K562 (cell line): ENCODE measurements around the gene HECA. TPM values are rescaled to one million over a fixed set of nuclear protein-coding genes. Genes with fewer than 3 reads are reported as not detected.

Experiments used
- ATAC-seq: fragments of 200-7000 bp; cut with Tn5 transposase; 3 replicates; pipeline ENCODE4 v1.9.1; 2020; ENCODE audit warnings: moderate library complexity
- BruUV-seq: library from RNA; stranded (reverse); fragments of 400-500 nt; replicated peaks from 2 replicates; lab custom pipeline; 2021; lab: Mats Ljungman, UMichigan
- CTCF ChIA-PET: fragments of 300-600 bp; formaldehyde crosslinking; extraction: SDS; loops from one replicate; lab custom pipeline; 2021; ENCODE audit warnings: low intra/inter-chr PET ratio; lab: Yijun Ruan, JAX
- POLR2A ChIA-PET: fragments of 300-600, 350-650 bp; sonication (Branson Sonifier 250); formaldehyde crosslinking; extraction: SDS; loops from one replicate; lab custom pipeline; 2021; ENCODE audit warnings: antibody characterized with exemption, inconsistent platforms; lab: Yijun Ruan, JAX
- DNase-seq, 4 experiments: peaks; one replicate each; pipeline versions ENCODE4 v3.0.0 to v3.0.0-alpha.2; 2011 to 2018; ENCODE audit warnings: low spot score in 3 of 4, mixed read lengths in 3 of 4; ENCODE audit errors: extremely low read depth in 1 of 4
- FAIRE-seq: peaks from 2 replicates; lab custom pipeline; 2011; peaks lifted over from hg19 to GRCh38; lab: Jason Lieb, UNC
- H2AFZ ChIP-seq: 2 replicates; pipeline ENCODE4 v1.6.0; 2011; ENCODE audit warnings: low read depth, low read length, control low read depth, inconsistent platforms
- H3K27ac ChIP-seq: fragments of 200-600 bp; 3 replicates; pipeline ENCODE4 v1.8.0; 2011; ENCODE audit warnings: low read depth, mild to moderate bottlenecking, control low read depth, inconsistent platforms, low read length, moderate library complexity, mixed read lengths; ENCODE audit errors: extremely low read depth
- H3K27me3 ChIP-seq, 2 experiments: fragments of 300-600 bp in 1 of 2; 2 replicates in 1 of 2; 3 replicates in 1 of 2; pipeline versions ENCODE4 v1.6.0 to v1.8.0; 2011; ENCODE audit warnings: inconsistent platforms in 2 of 2, low read length in 2 of 2, mild to moderate bottlenecking in 1 of 2, mixed read lengths in 1 of 2, moderate library complexity in 1 of 2; ENCODE audit not compliant: control insufficient read depth in 2 of 2, insufficient read depth in 2 of 2
- H3K36me3 ChIP-seq: fragments of 300-600 bp; 3 replicates; pipeline ENCODE4 v1.8.0; 2011; ENCODE audit warnings: mild to moderate bottlenecking, low read length, inconsistent platforms; ENCODE audit not compliant: control insufficient read depth, insufficient read depth
- H3K4me1 ChIP-seq, 2 experiments: fragments of 200-600 bp in 1 of 2; replicated peaks in 1 of 2; 2 replicates in 1 of 2; 3 replicates in 1 of 2; pipeline versions ENCODE4 v1.5.1 to v1.8.0; 2011; ENCODE audit warnings: inconsistent platforms in 2 of 2, low read length in 2 of 2, mild to moderate bottlenecking in 1 of 2, mixed read lengths in 1 of 2, moderate library complexity in 1 of 2; ENCODE audit not compliant: control insufficient read depth in 2 of 2, insufficient read depth in 2 of 2
- H3K4me2 ChIP-seq: 2 replicates; pipeline ENCODE4 v1.6.1; 2011; ENCODE audit warnings: low read length, control low read depth, inconsistent platforms, mixed read lengths; ENCODE audit not compliant: insufficient read depth
- H3K4me3 ChIP-seq: fragments of 200-600 bp; sonication (generic), shearing (Covaris generic); 2 replicates; pipeline ENCODE4 v1.5.1; 2016; ENCODE audit warnings: control low read depth, inconsistent platforms
- H3K79me2 ChIP-seq: fragments of 200-600 bp; 3 replicates; pipeline ENCODE4 v1.8.0; 2011; ENCODE audit warnings: low read length, inconsistent platforms; ENCODE audit not compliant: control insufficient read depth, insufficient read depth
- H3K9ac ChIP-seq, 2 experiments: 2 replicates each; pipeline versions ENCODE4 v1.6.0 to v1.6.1; 2011; ENCODE audit warnings: low read depth in 2 of 2, low read length in 2 of 2, control low read depth in 1 of 2, inconsistent platforms in 1 of 2, mild to moderate bottlenecking in 1 of 2, mixed read lengths in 1 of 2; ENCODE audit not compliant: insufficient read depth in 1 of 2
- H3K9me1 ChIP-seq: one replicate; pipeline ENCODE4 v1.6.0; 2011; ENCODE audit warnings: inconsistent platforms, mild to moderate bottlenecking, low read length, moderate library complexity; ENCODE audit not compliant: control insufficient read depth, insufficient read depth
- H3K9me3 ChIP-seq: replicated peaks from 2 replicates; pipeline ENCODE4 v1.5.1; 2011; ENCODE audit warnings: low read depth, low read length, inconsistent platforms; ENCODE audit not compliant: control insufficient read depth, insufficient read depth
- H4K20me1 ChIP-seq: replicated peaks from 2 replicates; pipeline ENCODE4 v1.6.1; 2011; ENCODE audit warnings: low read length, inconsistent platforms, mixed read lengths; ENCODE audit not compliant: control insufficient read depth, insufficient read depth
- CEBPB ChIP-seq: fragments of 450-650 bp; IDR thresholded peaks from 2 replicates; pipeline ENCODE4 v1.6.1; 2016; ENCODE audit warnings: missing genetic modification characterization, missing compliant biosample characterization
- ELF4 ChIP-seq: fragments of 450-650 bp; formaldehyde crosslinking; IDR thresholded peaks from 2 replicates; pipeline ENCODE4 v1.4.0; 2022; ENCODE audit warnings: missing genetic modification characterization
- ESRRB ChIP-seq: fragments of 250-450 bp; sonication (Bioruptor Pico); IDR thresholded peaks from 2 replicates; pipeline ENCODE4 v1.5.0; 2020; ENCODE audit warnings: mild to moderate bottlenecking, moderate library complexity, borderline replicate concordance
- ETV1 ChIP-seq: fragments of 450-650 bp; conservative IDR thresholded peaks from 2 replicates; pipeline ENCODE4 v1.6.1; 2016; ENCODE audit warnings: missing genetic modification characterization, control low read depth, low read depth, missing compliant biosample characterization
- HDGF ChIP-seq: fragments of 450-650 bp; IDR thresholded peaks from 2 replicates; pipeline ENCODE4 v1.6.1; 2016
- ID3 ChIP-seq, 2 experiments: fragments of 250-450 bp in 1 of 2; fragments of 450-650 bp in 1 of 2; sonication (Bioruptor Pico) in 1 of 2; IDR thresholded peaks; 2 replicates each; pipeline versions ENCODE4 v1.6.1 to v1.8.0; 2016 to 2021; ENCODE audit warnings: mild to moderate bottlenecking in 2 of 2, moderate library complexity in 2 of 2, missing compliant biosample characterization in 1 of 2, missing genetic modification characterization in 1 of 2
- POLR2AphosphoS5 ChIP-seq: IDR thresholded peaks from 2 replicates; pipeline ENCODE4 v1.6.1; 2011; ENCODE audit warnings: mild to moderate bottlenecking, low read depth, low read length, moderate library complexity; ENCODE audit not compliant: control insufficient read depth, insufficient read depth
- SRSF3 ChIP-seq: fragments of 200-400 bp; formaldehyde crosslinking; IDR thresholded peaks from 2 replicates; pipeline ENCODE4 v1.6.1; 2016; ENCODE audit warnings: mild to moderate bottlenecking, low read length, moderate library complexity; ENCODE audit not compliant: insufficient read depth
- ZNF584 ChIP-seq: fragments of 200-800 bp; sonication (Bioruptor generic); IDR thresholded peaks from 2 replicates; pipeline ENCODE4 v1.6.1; 2016; ENCODE audit warnings: low read depth, mild to moderate bottlenecking, missing genetic modification characterization, missing compliant biosample characterization
- ZNF586 ChIP-seq: fragments of 450-650 bp; formaldehyde crosslinking; conservative IDR thresholded peaks from 2 replicates; pipeline ENCODE4 v1.4.0; 2020; ENCODE audit warnings: mild to moderate bottlenecking, moderate library complexity
- WGBS: fragments of 100-300 bp; shearing (Covaris generic); methylation state at CpG from one replicate; pipeline ENCODE4 v1.1.6; 2016; ENCODE audit warnings: low coverage, mixed read lengths; ENCODE audit not compliant: insufficient coverage; ENCODE audit errors: missing lambda C conversion rate; 5-methylcytosine and 5-hydroxymethylcytosine counted together
- in situ Hi-C: fragments of 300-500 bp; cut with MboI; formaldehyde crosslinking; loops from 4 replicates; pipeline ENCODE4 v1.15.0; 2018; ENCODE audit warnings: inconsistent platforms, mixed read lengths
- intact Hi-C: fragments of 100-400 bp; cut with micrococcal nuclease; formaldehyde crosslinking; loops from 2 replicates; pipeline ENCODE4 v1.14.2; 2022
- polyA plus RNA-seq, 8 experiments: library from polyadenylated mRNA; depleted of rRNA in 4 of 8; stranded (reverse) in 5 of 8; unstranded in 3 of 8; fragments of >200 nt; fragmentation: Nextera tagmentation in 2 of 8; fragmentation: Illumina TruSeq in 1 of 8; extraction: Ambion mirVana in 2 of 8; extraction: Trizol in 1 of 8; gene quantifications; 2 replicates each; pipeline versions ENCODE4 v1.2.1 to v1.2.3, GENCODE V29; 2011 to 2014; ENCODE audit warnings: inconsistent platforms in 1 of 8, missing spikeins in 1 of 8
- total RNA-seq, 7 experiments: library from RNA; depleted of rRNA in 6 of 7; stranded (reverse); fragments of >200 nt in 6 of 7; fragmentation: Illumina TruSeq in 2 of 7; extraction: Trizol in 2 of 7; gene quantifications; 2 replicates each; pipeline versions ENCODE4 v1.2.1 to v1.2.3, GENCODE V29; 2011 to 2021; ENCODE audit warnings: low replicate concordance in 1 of 7
- TF ChIP-seq, protein P1 (sequence below): sonication (generic); formaldehyde crosslinking; IDR thresholded peaks from 2 replicates; pipeline ENCODE4 v1.9.0; 2022; ENCODE audit warnings: mild to moderate bottlenecking, missing genetic modification reagents
- TF ChIP-seq, protein P2 (sequence below): IDR thresholded peaks from 2 replicates; pipeline ENCODE4 v1.6.1; 2012; ENCODE audit warnings: low read depth, low read length, improper control_type of control experiment, borderline replicate concordance

The HECA gene
- total and polyA plus RNA-seq, 9 of the 15 experiments (the other 6 are each of a cell fraction or from before 2014, with no cell fraction given): 0.31 to 2.3 (median 1.1) TPM

GRCh38 chr6:139181236-139181635 lies 46.4 kb downstream of the HECA start:
- Histone ChIP-seq H4K20me1 (no peaks in the 10 kb centered on the region), H3K9me3 (no peaks in the 10 kb centered on the region), H3K4me2 (no peak overlapping the region), H3K36me3 (no peaks in the 10 kb centered on the region), H3K27ac (no peak overlapping the region), H3K9ac (no peak overlapping the region), H2AFZ (no peak overlapping the region), H3K9me1 (no peaks in the 10 kb centered on the region), H3K27me3 (peaks cover 0 to 7% of the 10 kb centered on the region in 2 experiments; a peak in 3 of 5 replicates), H3K79me2 (no peaks in the 10 kb centered on the region), H3K4me1 (no peaks in the 10 kb centered on the region), H3K4me3 (no peak overlapping the region)
- 0% methylated on average over 6 of the region's 6 CpGs for WGBS
- FAIRE-seq: no peak
- no TSS peak for BruUV-seq
- POLR2A ChIA-PET: no interaction called here
- in situ Hi-C loops (no loop called here), intact Hi-C loops (no loop called here)
- ATAC-seq: no peak
- DNase-seq: no peak
- CTCF ChIA-PET: no interaction called here
- no peak for TF ChIP-seq ELF4 (CRISPR knock-in tag)
- TF ChIP-seq, protein P1, sequence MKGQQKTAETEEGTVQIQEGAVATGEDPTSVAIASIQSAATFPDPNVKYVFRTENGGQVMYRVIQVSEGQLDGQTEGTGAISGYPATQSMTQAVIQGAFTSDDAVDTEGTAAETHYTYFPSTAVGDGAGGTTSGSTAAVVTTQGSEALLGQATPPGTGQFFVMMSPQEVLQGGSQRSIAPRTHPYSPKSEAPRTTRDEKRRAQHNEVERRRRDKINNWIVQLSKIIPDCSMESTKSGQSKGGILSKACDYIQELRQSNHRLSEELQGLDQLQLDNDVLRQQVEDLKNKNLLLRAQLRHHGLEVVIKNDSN (CRISPR knock-in tag): no peak
- TF ChIP-seq HDGF: no peak
- TF ChIP-seq, protein P2, sequence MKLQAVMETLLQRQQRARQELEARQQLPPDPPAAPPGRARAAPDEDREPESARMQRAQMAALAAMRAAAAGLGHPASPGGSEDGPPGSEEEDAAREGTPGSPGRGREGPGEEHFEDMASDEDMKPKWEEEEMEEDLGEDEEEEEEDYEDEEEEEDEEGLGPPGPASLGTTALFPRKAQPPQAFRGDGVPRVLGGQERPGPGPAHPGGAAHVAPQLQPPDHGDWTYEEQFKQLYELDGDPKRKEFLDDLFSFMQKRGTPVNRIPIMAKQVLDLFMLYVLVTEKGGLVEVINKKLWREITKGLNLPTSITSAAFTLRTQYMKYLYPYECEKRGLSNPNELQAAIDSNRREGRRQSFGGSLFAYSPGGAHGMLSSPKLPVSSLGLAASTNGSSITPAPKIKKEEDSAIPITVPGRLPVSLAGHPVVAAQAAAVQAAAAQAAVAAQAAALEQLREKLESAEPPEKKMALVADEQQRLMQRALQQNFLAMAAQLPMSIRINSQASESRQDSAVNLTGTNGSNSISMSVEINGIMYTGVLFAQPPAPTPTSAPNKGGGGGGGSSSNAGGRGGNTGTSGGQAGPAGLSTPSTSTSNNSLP: no peak
- TF ChIP-seq ESRRB (CRISPR knock-in tag): no peak
- TF ChIP-seq POLR2AphosphoS5: no peak
- TF ChIP-seq CEBPB: no peak
- no peak for TF ChIP-seq ZNF584 (CRISPR knock-in tag)
- no peak for TF ChIP-seq ETV1 (tag)
- no peak for TF ChIP-seq ID3 (CRISPR knock-in tag; IDR thresholded peaks at IDR 0.05)
- no peak for TF ChIP-seq ID3 (tag; IDR thresholded peaks at IDR 0.05)
- TF ChIP-seq ZNF586 (CRISPR knock-in tag): no peak
- TF ChIP-seq SRSF3: no peak
